Stimulated activated CD8-positive, alpha-beta memory T cell treated with anti-CD3 and anti-CD28 coated beads, Interleukin-4, amount 100 ng/mL, for 48 hours (primary cell): Measurements from ENCODE around the gene SOX5.

Experiments
- DNase-seq: peaks from one replicate; pipeline ENCODE4 v3.0.0-alpha.2; 2020

The SOX5 gene

GRCh38 chr12:23670684-23671083 is 278.8 kb downstream of the SOX5 start:
- DNase-seq = no peak

GRCh38 chr12:23669691-23670090 is 279.8 kb downstream of the SOX5 start:
- DNase-seq = no peak

- DNase-seq = no peak
Measured at GRCh38 chr12:23666866-23667265, 282.6 kb downstream of the SOX5 start.

- DNase-seq = no peak
Measured at GRCh38 chr12:23662966-23663365, 286.5 kb downstream of the SOX5 start.

- DNase-seq = no peak
Measured at GRCh38 chr12:23659131-23659530, 290.3 kb downstream of the SOX5 start.

- no peak for DNase-seq
Measured at GRCh38 chr12:23657598-23657997, 291.9 kb downstream of the SOX5 start.

GRCh38 chr12:23655884-23656283 is 293.6 kb downstream of the SOX5 start:
- DNase-seq = no peak

GRCh38 chr12:23655112-23655511 is 294.4 kb downstream of the SOX5 start:
- DNase-seq = no peak

GRCh38 chr12:23648546-23648945 is 300.9 kb downstream of the SOX5 start:
- no peak for DNase-seq

GRCh38 chr12:23640754-23641153 is 308.7 kb downstream of the SOX5 start:
- DNase-seq = no peak

GRCh38 chr12:23634344-23634743 is 315.1 kb downstream of the SOX5 start:
- DNase-seq = no peak

GRCh38 chr12:23631786-23632377 is 317.6 kb downstream of the SOX5 start:
- no peak for DNase-seq

- no peak for DNase-seq
Measured at GRCh38 chr12:23630524-23630923, 318.9 kb downstream of the SOX5 start.

GRCh38 chr12:23628806-23629205 is 320.7 kb downstream of the SOX5 start:
- DNase-seq = no peak

- DNase-seq = no peak
Measured at GRCh38 chr12:23626791-23627190, 322.7 kb downstream of the SOX5 start.

- DNase-seq = no peak
Measured at GRCh38 chr12:23621900-23622299, 327.6 kb downstream of the SOX5 start.

GRCh38 chr12:23618718-23619117 is 330.8 kb downstream of the SOX5 start:
- DNase-seq = no peak

GRCh38 chr12:23617749-23618148 is 331.7 kb downstream of the SOX5 start:
- DNase-seq = no peak

- no peak for DNase-seq
Measured at GRCh38 chr12:23614280-23614679, 335.2 kb downstream of the SOX5 start.

GRCh38 chr12:23611320-23611719 is 338.1 kb downstream of the SOX5 start:
- DNase-seq = no peak

- no peak for DNase-seq
Measured at GRCh38 chr12:23600919-23601318, 348.6 kb downstream of the SOX5 start.

GRCh38 chr12:23596568-23596967 is 352.9 kb downstream of the SOX5 start:
- DNase-seq = no peak

GRCh38 chr12:23587833-23588559 is 361.5 kb downstream of the SOX5 start:
- no peak for DNase-seq

- DNase-seq = no peak
Measured at GRCh38 chr12:23585782-23586163, 363.7 kb downstream of the SOX5 start.
